HL-60 (cell line): Measurements from ENCODE around the gene ARL2BP.
"Not testable (repeated sequence)": the region's sequence is repeated elsewhere in the genome, so short reads cannot be mapped to it uniquely, and the experiment has no call there.

Source experiments
- DNase-seq, 2 experiments: peaks; one replicate each; pipeline ENCODE4 v3.0.0-alpha.2; 2010 to 2020; ENCODE audit warnings: low read depth in 1 of 2, low spot score in 1 of 2
- H3K27ac ChIP-seq: fragments of 250-450 bp; sonication (Bioruptor Pico); replicated peaks from 2 replicates; pipeline ENCODE4 v1.5.1; 2020; ENCODE audit warnings: mild to moderate bottlenecking, moderate library complexity
- H3K27me3 ChIP-seq: fragments of 250-450 bp; sonication (Bioruptor Pico); 2 replicates; pipeline ENCODE4 v1.5.1; 2021; ENCODE audit warnings: mild to moderate bottlenecking, moderate library complexity; ENCODE audit not compliant: insufficient read depth, poor library complexity, severe bottlenecking
- H3K4me3 ChIP-seq: replicated peaks from 2 replicates; pipeline ENCODE4 v1.5.1; 2011; ENCODE audit warnings: mild to moderate bottlenecking, control low read depth, low read length; ENCODE audit not compliant: insufficient read depth
- CTCF ChIP-seq: IDR thresholded peaks from one replicate; pipeline ENCODE4 v1.5.1; 2011; ENCODE audit warnings: low read length, control low read depth, inconsistent platforms; ENCODE audit not compliant: insufficient read depth
- GABPA ChIP-seq: IDR thresholded peaks from 2 replicates; pipeline ENCODE4 v1.6.1; 2012; ENCODE audit warnings: low read depth
- POLR2AphosphoS5 ChIP-seq: IDR thresholded peaks from 2 replicates; pipeline ENCODE4 v1.6.1; 2012; ENCODE audit warnings: low read depth
- REST ChIP-seq: IDR thresholded peaks from 2 replicates; pipeline ENCODE4 v1.6.1; 2012; ENCODE audit warnings: low read depth; ENCODE audit not compliant: insufficient replicate concordance
- SPI1 ChIP-seq: IDR thresholded peaks from 2 replicates; pipeline ENCODE4 v1.6.1; 2012; ENCODE audit warnings: low read depth, mild to moderate bottlenecking, borderline replicate concordance

ARL2BP gene

GRCh38 chr16:57273826-57274225 is 28.8 kb downstream of the ARL2BP start:
- Histone ChIP-seq H3K4me3 (no peak overlapping the region), H3K27ac (no peak overlapping the region), H3K27me3 (no peaks in the 10 kb centered on the region)
- DNase-seq, result no peak
- TF ChIP-seq GABPA (no peak), SPI1 (no peak), POLR2AphosphoS5 (no peak), CTCF (no peak), REST (no peak)

- not testable (repeated sequence) for H3K27ac ChIP-seq, DNase-seq, H3K4me3 ChIP-seq, H3K27me3 ChIP-seq
These were observed 30.9 kb downstream of the ARL2BP start for GRCh38 chr16:57275946-57276345.

GRCh38 chr16:57276596-57276995 is 31.5 kb downstream of the ARL2BP start:
- DNase-seq, result peak; percentile 16 to 41

More at GRCh38 chr16:57276596-57276995, 31.5 kb downstream of the ARL2BP start:
- H3K4me3 ChIP-seq, result no peak overlapping the region
- H3K27me3 ChIP-seq, result no peaks in the 10 kb centered on the region
- TF ChIP-seq GABPA, result no peak
- TF ChIP-seq SPI1, result no peak
- no peak for TF ChIP-seq CTCF
- TF ChIP-seq REST, result no peak
- no peak for TF ChIP-seq POLR2AphosphoS5
- H3K27ac ChIP-seq, result no peak overlapping the region
